ENCODE data around the gene DPP6.

The DPP6 gene

GRCh38 chr7:154394804-154395203, 342.6 kb downstream of the DPP6 start:
- ChIA-PET POLR2A (no interaction called here), CTCF (no interaction called here)
- TF ChIP-seq CTCF (IDR thresholded peaks at IDR 0.05; ENCODE audit: insufficient read depth, low read length, missing control alignments), result no peak
- DNase-seq (ENCODE audit: low read depth, low spot score), result no peak
- H3K4me3 ChIP-seq (ENCODE audit: low read depth, low read length), result no peak overlapping the region

GRCh38 chr7:154406312-154406711, 354.1 kb downstream of the DPP6 start:
- ChIA-PET POLR2A (no interaction called here), CTCF (no interaction called here)
- TF ChIP-seq CTCF (IDR thresholded peaks at IDR 0.05; ENCODE audit: insufficient read depth, low read length, missing control alignments), result no peak
- no peak overlapping the region for H3K4me3 ChIP-seq (ENCODE audit: low read depth, low read length)
- no peak for DNase-seq (ENCODE audit: low read depth, low spot score)

- no peak overlapping the region for H3K4me3 ChIP-seq (ENCODE audit: low read depth, low read length)
- CTCF ChIA-PET, result no interaction called here
- no peak for DNase-seq (ENCODE audit: low read depth, low spot score)
- TF ChIP-seq CTCF (IDR thresholded peaks at IDR 0.05; ENCODE audit: insufficient read depth, low read length, missing control alignments), result no peak
- POLR2A ChIA-PET, result no interaction called here
Measured at GRCh38 chr7:154409703-154410311, 357.6 kb downstream of the DPP6 start.

GRCh38 chr7:154412105-154412504, 359.9 kb downstream of the DPP6 start:
- no peak for DNase-seq (ENCODE audit: low read depth, low spot score)
- no peak overlapping the region for H3K4me3 ChIP-seq (ENCODE audit: low read depth, low read length)
- no peak for TF ChIP-seq CTCF (IDR thresholded peaks at IDR 0.05; ENCODE audit: insufficient read depth, low read length, missing control alignments)
- CTCF ChIA-PET, result no interaction called here
- POLR2A ChIA-PET, result no interaction called here

- ChIA-PET POLR2A (no interaction called here), CTCF (no interaction called here)
- no peak for TF ChIP-seq CTCF (IDR thresholded peaks at IDR 0.05; ENCODE audit: insufficient read depth, low read length, missing control alignments)
Measured at GRCh38 chr7:154415709-154416399, 363.7 kb downstream of the DPP6 start.

DNA sequence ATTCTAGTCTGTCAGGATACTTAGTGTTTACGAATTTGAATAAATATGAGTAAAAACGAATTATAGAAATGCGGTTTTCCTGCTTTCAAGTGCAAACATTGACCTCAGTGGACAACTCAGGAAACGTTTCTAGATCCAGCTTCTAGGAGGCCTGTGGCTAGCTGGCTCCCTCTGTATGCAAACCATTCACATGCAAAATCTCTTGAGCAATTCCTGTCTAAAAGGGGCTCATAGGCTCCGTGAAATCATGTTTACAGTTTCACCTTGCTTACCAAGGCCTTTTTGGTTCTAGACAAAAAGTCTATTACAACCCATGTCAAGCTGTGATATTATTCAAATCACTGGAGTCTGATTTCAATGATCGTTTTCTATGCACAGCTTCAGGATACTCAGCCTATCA, 364.5 kb downstream of the DPP6 start:
- H3K4me3 ChIP-seq (ENCODE audit: low read depth, low read length), result no peak overlapping the region
- TF ChIP-seq CTCF (IDR thresholded peaks at IDR 0.05; ENCODE audit: insufficient read depth, low read length, missing control alignments), result no peak
- CTCF ChIA-PET, result no interaction called here

More at GRCh38 chr7:154415709-154416399, 363.7 kb downstream of the DPP6 start:
- no peak overlapping the region for H3K4me3 ChIP-seq (ENCODE audit: low read depth, low read length)
- DNase-seq (ENCODE audit: low read depth, low spot score), result no peak

More for the DNA sequence above, 364.5 kb downstream of the DPP6 start:
- POLR2A ChIA-PET, result no interaction called here
- DNase-seq (ENCODE audit: low read depth, low spot score), result no peak
